GM12878 (cell line): ENCODE measurements around the gene SLC35A4. TPM values are rescaled to one million over a fixed set of nuclear protein-coding genes. Genes with fewer than 3 reads are reported as not detected.

ENCODE experiments used
- ATAC-seq: fragments of 200-7000 bp; cut with Tn5 transposase; 3 replicates; pipeline ENCODE4 v1.9.1; 2020; ENCODE audit warnings: mild to moderate bottlenecking, moderate library complexity
- BruUV-seq: library from RNA; stranded (reverse); fragments of 400-500 nt; replicated peaks from 2 replicates; lab custom pipeline; 2021; lab: Mats Ljungman, UMichigan
- CTCF ChIA-PET: fragments of 300-600 bp; sonication (Branson Sonifier 250); formaldehyde crosslinking; extraction: SDS; loops from one replicate; lab custom pipeline; 2021; ENCODE audit warnings: inconsistent platforms; lab: Yijun Ruan, JAX
- POLR2A ChIA-PET: fragments of 350-600 bp; formaldehyde crosslinking; extraction: SDS; loops from one replicate; lab custom pipeline; 2021; ENCODE audit warnings: inconsistent platforms; lab: Charles Lee
- RAD21 ChIA-PET: fragments of 300-600 bp; sonication (Branson Sonifier 250); formaldehyde crosslinking; loops from one replicate; lab custom pipeline; 2023; ENCODE audit warnings: antibody characterized with exemption; ENCODE audit not compliant: unreplicated experiment; lab: Charles Lee
- SMC1A ChIA-PET: fragments of 300-600 bp; sonication (Branson Sonifier 250); formaldehyde crosslinking; loops from one replicate; lab custom pipeline; 2023; ENCODE audit not compliant: unreplicated experiment, uncharacterized antibody; lab: Charles Lee
- DNase-seq: peaks from one replicate; pipeline ENCODE4 v3.0.0-alpha.2; 2011; ENCODE audit warnings: low read depth, low spot score
- FAIRE-seq: peaks from 3 replicates; lab custom pipeline; 2011; peaks lifted over from hg19 to GRCh38; lab: Jason Lieb, UNC
- H2AFZ ChIP-seq: 2 replicates; pipeline ENCODE4 v1.6.0; 2011; ENCODE audit warnings: low read depth, low read length, control low read depth; ENCODE audit not compliant: control insufficient read depth
- H3K27ac ChIP-seq: 2 replicates; pipeline ENCODE4 v1.5.1; 2011; ENCODE audit warnings: control low read depth; ENCODE audit not compliant: control insufficient read depth, insufficient read depth
- H3K27me3 ChIP-seq, 2 experiments: replicated peaks in 1 of 2; 2 replicates each; pipeline versions ENCODE4 v1.6.0 to v1.6.1; 2011; ENCODE audit warnings: low read length in 1 of 2; ENCODE audit not compliant: control insufficient read depth in 2 of 2, insufficient read depth in 2 of 2
- H3K36me3 ChIP-seq, 2 experiments: 2 replicates each; pipeline ENCODE4 v1.5.1; 2011; ENCODE audit warnings: low read length in 1 of 2; ENCODE audit not compliant: control insufficient read depth in 2 of 2, insufficient read depth in 2 of 2
- H3K4me1 ChIP-seq: 2 replicates; pipeline ENCODE4 v1.6.1; 2011; ENCODE audit warnings: mild to moderate bottlenecking, low read length, moderate library complexity, mixed read lengths; ENCODE audit not compliant: control insufficient read depth, insufficient read depth
- H3K4me2 ChIP-seq: 2 replicates; pipeline ENCODE4 v1.6.0; 2011; ENCODE audit warnings: control low read depth; ENCODE audit not compliant: control insufficient read depth, insufficient read depth
- H3K4me3 ChIP-seq: fragments of 200-600 bp; sonication (generic); 2 replicates; pipeline ENCODE4 v1.5.1; 2016
- H3K79me2 ChIP-seq: 2 replicates; pipeline ENCODE4 v1.6.0; 2011; ENCODE audit warnings: low read length; ENCODE audit not compliant: control insufficient read depth, insufficient read depth
- H3K9ac ChIP-seq: 2 replicates; pipeline ENCODE4 v1.8.0; 2011; ENCODE audit warnings: low read length, control low read depth, mixed read lengths; ENCODE audit not compliant: control insufficient read depth, insufficient read depth
- H3K9me3 ChIP-seq: replicated peaks from 3 replicates; pipeline ENCODE4 v1.5.1; 2011; ENCODE audit warnings: mild to moderate bottlenecking, low read length; ENCODE audit not compliant: control insufficient read depth, insufficient read depth
- H4K20me1 ChIP-seq: 2 replicates; pipeline ENCODE4 v1.6.0; 2011; ENCODE audit not compliant: control insufficient read depth, insufficient read depth
- BCL11A ChIP-seq: IDR thresholded peaks from 2 replicates; pipeline ENCODE4 v1.6.1; 2011; ENCODE audit warnings: low read depth, low read length
- CUX1 ChIP-seq: IDR thresholded peaks from 2 replicates; pipeline ENCODE4 v1.6.1; 2012; ENCODE audit warnings: improper control_type of control experiment, low read depth, low read length; ENCODE audit not compliant: insufficient replicate concordance
- FOXK2 ChIP-seq: fragments of 450-650 bp; IDR thresholded peaks from 2 replicates; pipeline ENCODE4 v1.6.1; 2017; ENCODE audit warnings: mild to moderate bottlenecking, moderate library complexity
- HDAC2 ChIP-seq: fragments of 200-600 bp; sonication (generic); IDR thresholded peaks from 2 replicates; pipeline ENCODE4 v1.6.1; 2017
- JUNB ChIP-seq: IDR thresholded peaks from 2 replicates; pipeline ENCODE4 v1.6.1; 2016; ENCODE audit warnings: antibody characterized with exemption, mild to moderate bottlenecking
- NBN ChIP-seq: fragments of 450-650 bp; IDR thresholded peaks from 2 replicates; pipeline ENCODE4 v1.6.1; 2016
- NFYA ChIP-seq: IDR thresholded peaks from 2 replicates; pipeline ENCODE4 v1.6.1; 2011; ENCODE audit warnings: low read depth, mild to moderate bottlenecking, low read length, improper control_type of control experiment, borderline replicate concordance
- RCOR1 ChIP-seq: conservative IDR thresholded peaks from 2 replicates; pipeline ENCODE4 v1.6.1; 2012; ENCODE audit warnings: low read depth, low read length, improper control_type of control experiment
- RUNX3 ChIP-seq: IDR thresholded peaks from 2 replicates; pipeline ENCODE4 v1.6.1; 2012; ENCODE audit warnings: low read length, inconsistent platforms
- USF1 ChIP-seq: IDR thresholded peaks from 2 replicates; pipeline ENCODE4 v1.6.1; 2011; ENCODE audit warnings: borderline replicate concordance, low read depth, mild to moderate bottlenecking, moderate library complexity, mixed read lengths, low read length; ENCODE audit not compliant: insufficient read depth; ENCODE audit errors: extremely low read length
- ZBTB33 ChIP-seq: fragments of 450-650 bp; IDR thresholded peaks from 2 replicates; pipeline ENCODE4 v1.6.1; 2017; ENCODE audit warnings: mild to moderate bottlenecking
- ZNF207 ChIP-seq: fragments of 450-650 bp; IDR thresholded peaks from 2 replicates; pipeline ENCODE4 v1.6.1; 2014; ENCODE audit warnings: antibody characterized with exemption, mild to moderate bottlenecking, borderline replicate concordance
- ZNF24 ChIP-seq: fragments of 450-650 bp; IDR thresholded peaks from 2 replicates; pipeline ENCODE4 v1.6.1; 2017; ENCODE audit warnings: antibody characterized with exemption, mild to moderate bottlenecking
- WGBS: methylation state at CpG from one replicate; pipeline ENCODE4 v1.1.6; 2016; ENCODE audit warnings: low lambda C conversion rate; ENCODE audit not compliant: insufficient replicate concordance, insufficient coverage; ENCODE audit errors: missing lambda C conversion rate; 5-methylcytosine and 5-hydroxymethylcytosine counted together
- in situ Hi-C: fragments of 300-500 bp; cut with MboI; formaldehyde crosslinking; loops from 9 replicates; pipeline ENCODE4 v1.14.3; 2018; ENCODE audit warnings: mixed read lengths
- intact Hi-C: fragments of 100-400 bp; cut with micrococcal nuclease; formaldehyde crosslinking; loops from one replicate; pipeline ENCODE4 v1.14.2; 2022; ENCODE audit not compliant: unreplicated experiment
- polyA plus RNA-seq, 11 experiments: library from polyadenylated mRNA; depleted of rRNA in 4 of 11; unstranded in 6 of 11; stranded (reverse) in 5 of 11; fragments of >200 nt; fragmentation: Nextera tagmentation in 4 of 11; fragmentation: Illumina TruSeq in 1 of 11; extraction: Ambion mirVana in 4 of 11; extraction: Trizol in 1 of 11; gene quantifications; 1 replicate in 1 of 11; 2 replicates in 10 of 11; pipeline versions ENCODE4 v1.2.1 to v1.2.3, GENCODE V29; 2011 to 2016; ENCODE audit warnings: inconsistent platforms in 2 of 11, missing spikeins in 2 of 11, low read depth in 1 of 11
- total RNA-seq, 4 experiments: library from RNA; depleted of rRNA in 3 of 4; stranded (reverse); fragments of >200 nt in 3 of 4; fragmentation: Illumina TruSeq in 1 of 4; extraction: Trizol in 1 of 4; gene quantifications; 2 replicates each; pipeline versions ENCODE4 v1.2.1 to v1.2.3, GENCODE V29; 2013 to 2021

SLC35A4 gene
- total and polyA plus RNA-seq, 10 of the 15 experiments (the other 5 are each of a cell fraction or from before 2014, with no cell fraction given) = 23.8 to 167 (median 114) TPM

GRCh38 chr5:140557136-140557805 lies 7.4 kb upstream of the SLC35A4 start, which contains the start of gene SRA1 (continued):
- TF ChIP-seq USF1 (peak; percentile 33), HDAC2 (no peak), ZBTB33 (no peak), ZNF207 (0 out of 2 replicates have a peak, but pooled peaks have one; percentile 29), RUNX3 (peak; percentile 31; the same call in 1 of the 2 replicates), ZNF24 (no peak), FOXK2 (no peak), NFYA (no peak)
- TF ChIP-seq, all 136 proteins: peak for 57

- H3K9ac ChIP-seq = peak overlapping the region; percentile 89
- H4K20me1 ChIP-seq = no peaks in the 10 kb centered on the region
- H3K27ac ChIP-seq = peak overlapping the region; percentile 95
- no peak for DNase-seq
- in situ Hi-C loops = no loop called here
- peak overlapping the region; percentile 91 for H3K4me3 ChIP-seq
- no peak overlapping the region; the same call in 1 of the 2 replicates for H2AFZ ChIP-seq
- ChIA-PET SMC1A (interaction anchor here (0.7 to 2.5 kb wide), 6 partner anchors 9 to 153 kb away, joined by 3 to 11 read pairs (median 6); partner anchors contain the start of gene EIF4EBP3), POLR2A (interaction anchor here (1.2 to 3.6 kb wide), 6 partner anchors 10 to 156 kb away, joined by 3 to 23 read pairs (median 10); partner anchors contain the start of genes ANKHD1, EIF4EBP3, IK and NDUFA2), RAD21 (interaction anchor here (0.6 to 1.3 kb wide), 6 partner anchors 9 to 157 kb away, joined by 3 to 7 read pairs (median 3); partner anchors contain the start of genes ANKHD1 and EIF4EBP3), CTCF (interaction anchor here (0.9 to 1.6 kb wide), 4 partner anchors 9 to 185 kb away, joined by 3 to 9 read pairs (median 4); partner anchors contain the start of gene EIF4EBP3)
- H3K9me3 ChIP-seq = no peaks in the 10 kb centered on the region
- H3K4me1 ChIP-seq = peaks cover 22% of the 10 kb centered on the region
- TF ChIP-seq RCOR1 (no peak), BCL11A (no peak), JUNB (no peak), CUX1 (no peak), NBN (no peak)
- no peaks in the 10 kb centered on the region for H3K27me3 ChIP-seq
- 69% methylated on average over 3 of the region's 3 CpGs for WGBS
- FAIRE-seq = no peak
- peaks cover 0 to 5% of the 10 kb centered on the region in 2 experiments; a peak in 1 of 4 replicates for H3K36me3 ChIP-seq
- no TSS peak for BruUV-seq
- intact Hi-C loops = loop anchor here (2.0 kb wide), 1 partner anchor 25 kb away; no protein-coding TSS in a partner anchor
- H3K79me2 ChIP-seq = peaks cover 45% of the 10 kb centered on the region
- peak overlapping the region; percentile 97 for H3K4me2 ChIP-seq
- no peak for ATAC-seq
Observed at GRCh38 chr5:140557965-140558364, 6.7 kb upstream of the SLC35A4 start.
